Mammary epithelial cell (primary cell): ENCODE data around the gene GSG1L.

Experiments used
- CTCF ChIP-seq, 2 donors: IDR thresholded peaks in 1 of 2; conservative IDR thresholded peaks in 1 of 2; 2 replicates each; pipeline ENCODE4 v1.5.1; 2011 to 2012; ENCODE audit warnings: inconsistent platforms in 2 of 2, low read length in 2 of 2, mild to moderate bottlenecking in 2 of 2, control low read depth in 1 of 2, low read depth in 1 of 2; ENCODE audit not compliant: insufficient read depth in 1 of 2; ENCODE audit errors: extremely low read depth in 1 of 2
- EZH2 ChIP-seq: IDR thresholded peaks from 2 replicates; pipeline ENCODE4 v1.6.1; 2012; ENCODE audit warnings: low read length, inconsistent platforms, borderline replicate concordance

- no peak for TF ChIP-seq CTCF (conservative IDR thresholded peaks at IDR 0.05 in 1 of 2, IDR thresholded peaks at IDR 0.05 in 1 of 2; ENCODE audit: extremely low read depth in 1 of 2, insufficient read depth in 1 of 2, low read depth in 1 of 2, low read length in 2 of 2)
- TF ChIP-seq EZH2, result no peak
Observed at GRCh38 chr16:28108590-28109247, 45.2 kb upstream of the GSG1L start.
